ENCODE data around the gene ZFP3.

DNA sequence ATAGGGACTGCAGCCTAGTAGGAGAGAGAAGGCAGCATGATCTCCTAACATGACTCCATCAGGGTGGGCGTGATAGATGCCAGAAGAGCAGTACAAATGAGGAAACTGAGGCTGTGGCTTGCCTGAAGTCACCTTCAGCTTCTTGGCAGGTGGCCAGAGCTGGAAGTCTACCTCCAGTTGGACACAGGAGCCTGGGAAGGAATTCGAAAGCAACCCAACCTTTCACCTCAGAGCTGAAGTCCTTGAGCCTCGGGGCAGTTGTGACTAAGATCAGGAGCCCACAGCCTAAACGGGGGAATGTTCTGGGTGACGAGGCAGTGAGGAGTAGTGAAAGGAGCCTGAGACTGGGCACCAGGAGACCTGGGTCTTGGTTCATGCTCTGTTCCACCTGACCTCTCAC lies 33.6 kb upstream of the ZFP3 start:
- TF ChIP-seq, protein P1, sequence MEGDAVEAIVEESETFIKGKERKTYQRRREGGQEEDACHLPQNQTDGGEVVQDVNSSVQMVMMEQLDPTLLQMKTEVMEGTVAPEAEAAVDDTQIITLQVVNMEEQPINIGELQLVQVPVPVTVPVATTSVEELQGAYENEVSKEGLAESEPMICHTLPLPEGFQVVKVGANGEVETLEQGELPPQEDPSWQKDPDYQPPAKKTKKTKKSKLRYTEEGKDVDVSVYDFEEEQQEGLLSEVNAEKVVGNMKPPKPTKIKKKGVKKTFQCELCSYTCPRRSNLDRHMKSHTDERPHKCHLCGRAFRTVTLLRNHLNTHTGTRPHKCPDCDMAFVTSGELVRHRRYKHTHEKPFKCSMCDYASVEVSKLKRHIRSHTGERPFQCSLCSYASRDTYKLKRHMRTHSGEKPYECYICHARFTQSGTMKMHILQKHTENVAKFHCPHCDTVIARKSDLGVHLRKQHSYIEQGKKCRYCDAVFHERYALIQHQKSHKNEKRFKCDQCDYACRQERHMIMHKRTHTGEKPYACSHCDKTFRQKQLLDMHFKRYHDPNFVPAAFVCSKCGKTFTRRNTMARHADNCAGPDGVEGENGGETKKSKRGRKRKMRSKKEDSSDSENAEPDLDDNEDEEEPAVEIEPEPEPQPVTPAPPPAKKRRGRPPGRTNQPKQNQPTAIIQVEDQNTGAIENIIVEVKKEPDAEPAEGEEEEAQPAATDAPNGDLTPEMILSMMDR (IDR thresholded peaks at IDR 0.05): no peak
- TF ChIP-seq POLR2A (IDR thresholded peaks at IDR 0.05): no peak
